Activated naive CD4-positive, alpha-beta T cell treated with anti-CD3 and anti-CD28 coated beads, Interleukin-2, amount 50 U/mL, for 24 hours (primary cell): ENCODE measurements around the gene GALNT10.
A peak's percentile ranks its signal among the peaks of the same experiment; 100 is the strongest.

Experiments used
- H3K27ac Mint-ChIP-seq: one replicate; pipeline ENCODE4 v1.8.0; 2021; ENCODE audit warnings: mild to moderate bottlenecking, mixed read lengths
- H3K27me3 Mint-ChIP-seq: one replicate; pipeline ENCODE4 v1.8.0; 2021; ENCODE audit warnings: mixed read lengths
- H3K36me3 Mint-ChIP-seq: one replicate; pipeline ENCODE4 v1.8.0; 2021; ENCODE audit warnings: mixed read lengths
- H3K4me1 Mint-ChIP-seq: one replicate; pipeline ENCODE4 v1.8.0; 2021; ENCODE audit warnings: mixed read lengths
- H3K4me3 Mint-ChIP-seq: one replicate; pipeline ENCODE4 v1.8.0; 2021; ENCODE audit warnings: mild to moderate bottlenecking, mixed read lengths
- H3K9me3 Mint-ChIP-seq: one replicate; pipeline ENCODE4 v1.8.0; 2021; ENCODE audit warnings: mixed read lengths

Gene GALNT10

DNA sequence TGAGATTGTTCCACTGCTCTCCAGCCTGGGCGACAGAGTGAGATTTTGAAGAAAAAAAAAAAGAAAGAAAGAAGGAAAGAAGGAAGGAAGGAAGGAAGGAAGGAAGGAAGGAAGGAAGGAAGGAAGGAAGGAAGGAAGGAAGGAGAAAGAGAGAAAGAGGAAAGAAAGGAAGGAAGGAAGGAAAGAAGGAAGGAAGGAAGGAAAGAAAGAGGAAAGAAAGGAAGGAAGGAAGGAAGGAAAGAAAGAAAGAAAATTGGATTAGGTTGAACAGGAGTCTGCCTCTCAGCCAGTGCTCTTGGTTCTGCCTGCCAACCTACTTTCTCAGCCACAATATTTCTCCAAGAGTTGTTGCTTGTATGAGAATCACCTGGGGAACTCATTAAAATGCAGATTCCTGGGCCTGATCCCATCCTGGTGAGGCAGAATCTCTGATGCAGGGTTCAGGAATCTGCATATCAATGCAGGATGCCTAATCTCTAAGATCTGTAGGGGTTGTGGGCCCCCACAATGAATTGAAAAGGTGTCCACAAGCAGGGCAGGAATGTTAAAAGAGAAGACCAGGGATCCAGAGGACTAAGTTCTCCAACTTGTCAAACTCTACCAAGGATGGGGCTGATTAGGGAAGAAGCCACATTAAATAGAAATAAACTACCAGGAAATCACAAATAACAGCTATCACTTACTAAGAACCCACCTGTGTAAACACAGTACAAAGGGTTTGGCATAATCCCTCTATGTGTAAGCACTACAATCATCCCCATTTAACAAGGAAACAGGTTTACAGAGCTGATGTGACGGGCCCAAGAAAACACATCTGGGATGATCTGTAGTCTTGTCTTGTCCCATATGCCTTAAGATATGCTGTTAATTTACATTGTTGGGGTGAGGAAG, 23.4 kb upstream of the GALNT10 start:
- Mint-ChIP-seq H3K4me3 (no peak overlapping the region), H3K4me1 (no peaks in the 10 kb centered on the region), H3K9me3 (no peaks in the 10 kb centered on the region), H3K27ac (no peak overlapping the region), H3K27me3 (peaks cover 4% of the 10 kb centered on the region), H3K36me3 (no peaks in the 10 kb centered on the region)

DNA sequence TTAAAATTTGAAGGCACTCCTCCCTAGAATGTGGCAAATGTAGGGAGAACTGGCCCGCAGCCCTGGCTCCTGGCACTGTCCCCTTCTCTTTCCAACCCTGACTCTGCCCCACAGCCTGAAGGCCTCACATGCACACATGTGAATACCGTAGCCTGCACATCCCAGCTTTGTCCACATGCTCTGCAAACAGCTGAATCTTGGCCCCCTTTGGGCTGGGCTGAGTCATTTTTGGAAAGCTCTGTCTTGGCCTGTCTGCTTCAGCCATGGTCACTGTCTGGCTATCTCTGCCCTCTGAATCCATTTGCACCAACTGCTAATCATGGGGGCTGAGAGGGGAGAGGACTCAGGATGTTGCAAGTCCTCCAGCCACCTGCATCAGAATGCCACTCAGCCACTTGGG, 22.1 kb upstream of the GALNT10 start:
- Mint-ChIP-seq H3K27me3 (peaks cover 3% of the 10 kb centered on the region), H3K27ac (no peak overlapping the region), H3K4me1 (no peaks in the 10 kb centered on the region), H3K36me3 (no peaks in the 10 kb centered on the region), H3K4me3 (no peak overlapping the region), H3K9me3 (no peaks in the 10 kb centered on the region)

DNA sequence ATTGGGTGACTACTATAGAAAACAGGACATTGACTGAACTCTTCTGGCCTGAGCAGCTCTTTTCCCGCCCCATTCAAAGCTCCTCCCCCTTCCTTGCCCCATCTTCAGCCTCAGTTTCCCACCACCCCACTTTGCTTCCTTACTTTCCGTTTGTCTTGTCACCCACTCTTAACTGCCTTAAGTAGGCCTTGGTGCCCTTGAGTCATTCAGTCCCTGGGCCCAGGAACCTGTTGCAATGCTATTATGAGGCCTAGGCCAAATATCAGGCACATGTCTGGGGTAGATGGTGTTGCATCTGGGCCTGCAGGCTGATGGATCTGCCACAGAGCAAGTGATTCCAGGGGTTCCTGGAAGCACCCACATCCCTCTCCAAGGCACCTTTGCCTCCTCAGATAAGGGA, 17.7 kb upstream of the GALNT10 start:
- Mint-ChIP-seq H3K27me3 (no peaks in the 10 kb centered on the region), H3K27ac (no peak overlapping the region), H3K9me3 (no peaks in the 10 kb centered on the region), H3K4me1 (no peaks in the 10 kb centered on the region), H3K4me3 (no peak overlapping the region), H3K36me3 (no peaks in the 10 kb centered on the region)

DNA sequence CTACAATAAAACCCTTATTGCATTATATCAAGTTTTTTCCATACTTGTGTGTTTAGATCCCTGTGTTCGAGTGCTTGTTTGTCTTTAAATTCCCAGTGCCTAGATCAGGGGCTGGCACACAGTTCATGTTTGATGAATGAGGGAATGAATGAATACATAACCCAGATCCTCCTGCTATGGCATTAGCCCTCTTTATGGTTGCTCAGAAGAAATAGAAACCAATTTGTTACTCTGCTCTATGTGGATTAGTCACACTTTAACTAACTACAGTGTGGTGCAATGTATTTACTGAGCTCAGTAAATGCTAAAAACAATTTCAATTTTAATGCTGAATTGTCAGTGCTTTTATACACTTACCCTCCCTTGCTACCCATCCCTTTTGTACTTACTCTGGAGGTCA, 16.4 kb upstream of the GALNT10 start:
- Mint-ChIP-seq H3K27me3 (no peaks in the 10 kb centered on the region), H3K36me3 (no peaks in the 10 kb centered on the region), H3K27ac (no peak overlapping the region), H3K4me1 (no peaks in the 10 kb centered on the region), H3K4me3 (no peak overlapping the region), H3K9me3 (no peaks in the 10 kb centered on the region)

DNA sequence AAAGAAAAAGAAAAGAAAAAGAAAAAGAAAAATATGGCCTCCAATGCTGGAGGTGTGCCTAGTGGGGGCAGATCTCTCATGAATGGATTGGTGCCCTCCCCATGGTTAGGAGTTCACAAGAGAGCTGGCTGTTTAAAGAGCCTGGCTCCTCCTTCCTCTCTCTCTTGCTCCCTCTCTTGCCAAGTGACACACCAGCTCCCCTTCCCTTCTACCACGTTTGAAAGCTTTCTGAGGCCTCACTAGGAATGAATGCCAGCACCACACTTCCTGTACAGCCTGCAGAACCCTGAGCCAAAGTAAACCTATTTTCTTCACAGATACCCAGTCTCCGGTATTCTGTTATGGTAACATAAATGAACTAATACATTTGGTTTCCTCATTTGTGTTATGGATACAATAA, 14.4 kb upstream of the GALNT10 start:
- Mint-ChIP-seq H3K27ac (no peak overlapping the region), H3K4me1 (no peaks in the 10 kb centered on the region), H3K9me3 (no peaks in the 10 kb centered on the region), H3K27me3 (no peaks in the 10 kb centered on the region), H3K4me3 (no peak overlapping the region), H3K36me3 (no peaks in the 10 kb centered on the region)

DNA sequence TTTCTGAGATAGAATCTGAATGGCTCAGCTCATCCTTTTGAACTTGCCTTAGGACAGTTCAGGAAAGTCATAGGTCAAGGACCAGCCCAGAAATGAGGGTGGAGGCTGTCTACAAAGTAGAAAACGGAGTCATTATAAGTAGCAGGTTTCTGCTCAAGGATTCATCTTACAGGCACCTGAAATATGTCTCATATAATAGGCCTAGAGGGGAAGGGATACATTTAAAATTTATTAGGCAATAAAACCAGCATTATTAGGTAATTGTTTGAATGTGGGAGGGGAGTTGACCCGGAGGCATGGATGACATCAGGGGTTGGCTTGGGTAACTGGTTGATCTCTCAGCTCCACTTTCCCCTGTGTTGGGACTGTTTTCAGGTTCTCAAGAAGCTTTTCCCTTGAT, 11.9 kb upstream of the GALNT10 start:
- no peaks in the 10 kb centered on the region for H3K9me3 Mint-ChIP-seq
- H3K4me1 Mint-ChIP-seq: no peaks in the 10 kb centered on the region
- no peak overlapping the region for H3K27ac Mint-ChIP-seq
- H3K27me3 Mint-ChIP-seq: no peaks in the 10 kb centered on the region
- H3K36me3 Mint-ChIP-seq: no peaks in the 10 kb centered on the region
- no peak overlapping the region for H3K4me3 Mint-ChIP-seq

DNA sequence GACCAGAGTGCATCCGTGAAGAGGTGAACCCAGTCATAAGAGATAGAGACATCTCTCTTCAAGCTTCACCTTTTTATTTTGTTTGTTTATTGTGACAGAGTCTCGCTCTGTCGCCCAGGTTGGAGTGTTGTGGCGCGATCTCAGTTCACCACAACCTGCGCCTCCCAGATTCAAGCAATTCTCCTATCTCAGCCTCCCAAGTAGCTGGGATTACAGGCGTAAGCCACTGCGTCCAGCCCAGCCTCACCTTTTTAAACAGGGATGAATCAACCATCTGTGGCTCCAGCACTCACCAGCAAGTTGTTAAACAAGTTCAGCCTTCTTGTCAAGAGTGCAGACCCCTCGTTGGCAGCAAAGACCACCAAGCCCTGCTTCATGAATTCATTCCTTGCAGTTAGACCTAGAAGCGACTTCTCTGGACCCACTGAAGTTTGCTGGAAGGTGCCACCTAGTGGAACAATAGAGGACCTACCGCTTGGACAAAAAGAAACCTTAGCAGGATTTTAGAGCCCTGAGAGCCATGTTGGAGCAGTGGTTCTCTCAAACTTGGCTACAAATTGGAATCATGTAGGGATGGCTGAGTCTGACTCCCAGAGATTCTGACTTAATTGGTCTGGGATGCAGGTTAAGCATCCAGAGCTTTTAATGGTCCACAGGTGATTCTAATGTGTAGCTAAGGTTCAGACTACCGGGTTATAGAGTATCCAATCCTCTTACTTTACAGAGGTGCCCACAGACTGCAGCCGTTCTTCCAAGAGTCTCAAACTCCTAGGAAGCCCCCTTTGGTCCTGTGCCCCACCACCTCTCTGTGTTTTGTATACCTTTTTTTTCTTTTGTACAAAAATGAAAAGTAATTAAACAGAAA, 10.5 kb upstream of the GALNT10 start:
- no peaks in the 10 kb centered on the region for H3K9me3 Mint-ChIP-seq
- H3K4me1 Mint-ChIP-seq: no peaks in the 10 kb centered on the region
- H3K27me3 Mint-ChIP-seq: no peaks in the 10 kb centered on the region
- no peak overlapping the region for H3K27ac Mint-ChIP-seq
- no peaks in the 10 kb centered on the region for H3K36me3 Mint-ChIP-seq
- no peak overlapping the region for H3K4me3 Mint-ChIP-seq

DNA sequence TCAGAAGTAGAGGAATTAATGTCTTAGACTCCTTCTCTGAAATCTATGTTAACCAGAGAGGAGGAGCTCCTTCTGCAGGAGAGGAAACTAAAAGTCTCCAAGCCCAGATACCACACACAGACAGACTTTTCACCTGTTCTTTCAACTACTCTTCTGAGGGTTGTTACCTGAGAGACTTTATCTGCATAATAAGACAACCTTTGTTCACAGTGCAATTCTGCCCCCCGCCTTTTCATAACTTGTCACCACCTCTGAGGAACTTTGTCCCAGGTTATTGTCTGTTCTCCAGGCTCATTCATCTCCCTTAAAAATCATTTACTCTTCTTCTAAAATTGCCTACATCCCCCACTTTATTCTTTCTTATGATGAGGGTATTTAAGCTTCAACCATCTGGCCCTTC, 9.4 kb upstream of the GALNT10 start:
- no peaks in the 10 kb centered on the region for H3K4me1 Mint-ChIP-seq
- H3K36me3 Mint-ChIP-seq: no peaks in the 10 kb centered on the region
- H3K27ac Mint-ChIP-seq: no peak overlapping the region
- no peak overlapping the region for H3K4me3 Mint-ChIP-seq
- H3K27me3 Mint-ChIP-seq: no peaks in the 10 kb centered on the region
- H3K9me3 Mint-ChIP-seq: no peaks in the 10 kb centered on the region

DNA sequence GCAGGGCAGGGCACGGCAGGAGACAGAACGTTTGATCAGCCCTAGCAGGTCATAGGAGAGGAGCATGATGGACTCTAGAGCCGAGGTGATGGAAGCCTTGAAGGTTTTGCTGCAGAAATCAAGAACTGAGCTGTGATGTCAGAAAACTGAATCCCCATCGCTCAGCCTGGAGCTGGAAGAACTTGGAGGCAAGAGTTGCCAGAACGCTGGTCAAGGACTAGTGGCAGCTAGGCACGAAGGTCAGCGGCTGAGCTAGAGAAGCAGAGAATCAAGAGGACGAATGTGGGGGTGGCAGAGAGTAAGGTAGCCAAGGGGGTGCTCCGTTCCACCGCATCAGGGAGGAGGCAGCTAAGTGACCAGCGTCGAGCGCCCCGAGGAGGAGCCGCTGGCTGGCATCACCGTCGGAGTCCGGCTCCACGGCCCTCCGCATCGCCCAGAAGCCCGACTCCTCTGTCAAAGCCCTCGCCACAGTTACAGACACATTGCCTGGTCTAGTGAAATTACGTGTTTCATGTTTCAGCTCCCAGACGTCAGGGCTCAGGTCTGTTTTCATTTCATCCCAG, 1.2 kb upstream of the GALNT10 start:
- no peaks in the 10 kb centered on the region for H3K9me3 Mint-ChIP-seq

DNA sequence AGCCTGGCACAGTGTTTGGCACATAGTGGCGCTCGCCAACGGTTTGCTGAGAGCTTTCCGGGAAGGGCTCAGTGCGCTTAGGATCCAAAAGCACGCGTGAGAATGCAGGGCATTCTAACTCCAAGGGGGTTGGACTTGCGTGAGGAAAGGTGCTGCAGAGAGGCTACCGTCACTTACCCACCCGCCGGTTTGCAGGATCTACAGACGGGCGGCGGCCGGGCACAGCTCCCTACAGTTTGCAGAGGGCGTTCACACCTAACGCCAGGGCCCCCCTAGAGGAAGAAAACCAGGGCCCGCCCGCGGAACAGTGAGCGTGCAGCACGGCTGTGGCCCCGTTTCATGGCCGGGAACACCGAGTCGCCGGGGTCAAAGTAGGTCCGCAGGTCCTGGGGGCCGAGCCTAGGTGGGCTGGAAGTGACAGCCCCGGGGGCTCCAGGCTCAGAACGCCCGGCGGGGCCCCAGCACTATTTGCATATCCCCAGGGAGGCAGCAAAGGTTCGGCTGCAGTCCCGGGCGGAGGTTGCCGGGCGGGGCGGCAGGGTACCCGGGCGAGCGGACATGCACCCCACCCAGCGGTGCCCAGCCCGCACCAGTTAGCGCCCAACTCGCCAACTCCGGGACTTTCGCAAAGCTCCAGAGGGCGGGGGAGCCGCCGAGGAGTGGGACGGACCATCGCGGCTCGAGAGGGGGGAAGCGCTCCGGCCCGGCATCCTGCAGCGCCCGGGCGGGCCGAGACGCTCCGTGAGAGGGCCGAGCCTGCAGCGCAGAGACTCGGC, 526 bp upstream of the GALNT10 start:
- H3K4me1 Mint-ChIP-seq: peaks cover 36% of the 10 kb centered on the region
- peak overlapping the region; percentile 80 for H3K27ac Mint-ChIP-seq
- peak overlapping the region; percentile 86 for H3K4me3 Mint-ChIP-seq
- no peaks in the 10 kb centered on the region for H3K27me3 Mint-ChIP-seq
- no peaks in the 10 kb centered on the region for H3K36me3 Mint-ChIP-seq
- H3K9me3 Mint-ChIP-seq: no peaks in the 10 kb centered on the region

More for the DNA sequence above, 1.2 kb upstream of the GALNT10 start:
- Mint-ChIP-seq H3K27ac (peak overlapping the region; percentile 80), H3K4me1 (peaks cover 32% of the 10 kb centered on the region), H3K36me3 (no peaks in the 10 kb centered on the region), H3K27me3 (no peaks in the 10 kb centered on the region), H3K4me3 (peak overlapping the region; percentile 86)

DNA sequence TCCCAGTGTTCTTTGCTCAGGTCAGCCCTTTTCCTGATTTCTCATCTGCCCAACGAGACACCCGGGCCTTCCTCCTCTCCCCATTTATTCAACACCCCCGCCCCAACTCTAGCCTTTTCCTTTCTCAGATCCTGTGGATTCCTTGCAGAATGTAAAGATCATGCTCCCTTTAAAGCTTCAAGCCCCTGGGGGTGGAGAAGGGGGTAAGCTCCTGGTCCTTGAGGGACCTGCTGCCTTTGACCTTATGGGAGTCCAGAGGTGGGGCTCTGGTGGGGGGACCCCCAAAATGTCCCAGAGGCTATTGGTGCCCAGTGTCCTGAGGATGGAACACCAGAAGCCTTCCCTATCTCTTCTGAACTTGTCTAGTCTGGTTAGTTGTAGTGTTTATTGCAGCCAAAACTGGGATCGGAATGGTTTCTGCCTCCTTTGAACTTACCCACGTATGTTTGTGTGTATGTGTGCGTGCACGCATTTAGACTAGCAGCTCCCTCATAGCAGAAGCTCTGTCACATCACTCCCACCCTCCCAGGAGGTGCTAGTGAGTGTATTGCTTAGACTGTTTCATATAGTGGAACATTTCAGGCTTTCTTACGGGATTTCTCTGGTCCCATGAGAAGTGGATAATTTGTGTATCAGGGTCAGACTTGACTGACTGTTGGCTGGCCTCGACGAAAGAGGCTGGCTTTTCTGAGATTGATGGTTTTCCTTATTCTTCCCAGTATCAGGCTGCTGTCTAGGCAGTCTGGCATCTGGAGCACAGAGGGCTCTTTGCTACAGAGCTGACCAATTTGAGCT, 1.1 kb downstream of the GALNT10 start:
- peaks cover 40% of the 10 kb centered on the region for H3K4me1 Mint-ChIP-seq
- H3K4me3 Mint-ChIP-seq: peak overlapping the region; percentile 88
- peaks cover 5% of the 10 kb centered on the region for H3K36me3 Mint-ChIP-seq
- H3K27me3 Mint-ChIP-seq: no peaks in the 10 kb centered on the region
- H3K27ac Mint-ChIP-seq: peak overlapping the region; percentile 86
- no peaks in the 10 kb centered on the region for H3K9me3 Mint-ChIP-seq

DNA sequence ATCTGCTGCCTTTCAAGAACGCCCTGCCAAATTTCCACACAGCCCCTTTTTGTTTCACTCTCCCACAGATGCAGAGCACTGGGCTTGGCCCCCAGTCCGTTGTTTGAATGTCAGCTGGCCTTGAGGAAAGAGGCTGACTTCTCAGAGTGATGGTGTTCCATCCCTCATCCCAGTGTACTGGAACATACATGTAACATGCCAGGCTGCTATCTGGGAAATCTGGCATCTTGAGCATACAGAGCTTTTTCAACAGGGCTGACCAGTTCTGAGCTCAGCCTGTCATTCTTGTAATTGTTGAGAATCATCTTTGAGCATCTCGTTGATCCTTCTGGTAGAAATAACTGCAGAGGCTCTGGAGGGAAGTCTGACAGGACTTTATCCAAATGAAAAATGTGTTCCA, 2.8 kb downstream of the GALNT10 start:
- Mint-ChIP-seq H3K9me3 (no peaks in the 10 kb centered on the region), H3K27me3 (no peaks in the 10 kb centered on the region), H3K4me1 (peaks cover 56% of the 10 kb centered on the region), H3K4me3 (no peak overlapping the region), H3K27ac (no peak overlapping the region), H3K36me3 (peaks cover 7% of the 10 kb centered on the region)

DNA sequence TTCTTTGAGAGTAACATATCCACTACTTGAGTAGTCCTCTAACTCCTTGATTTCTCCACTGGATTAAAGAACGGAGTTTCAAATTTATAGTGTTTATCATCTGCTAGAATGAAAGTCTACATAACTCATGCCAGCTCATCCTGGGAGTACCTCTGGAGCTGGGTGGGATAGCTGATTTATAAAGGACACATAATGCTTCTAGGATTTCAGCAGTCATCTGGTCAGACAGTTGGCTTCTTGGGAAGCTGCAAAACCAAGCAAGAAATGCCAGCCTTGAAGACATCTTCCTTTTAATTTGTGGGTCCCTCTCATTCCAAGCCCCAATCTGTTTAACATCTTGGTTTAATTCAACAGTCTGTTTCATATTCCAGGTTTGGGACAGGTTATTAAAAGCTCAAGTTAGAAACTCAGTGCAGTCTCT, 3.2 kb downstream of the GALNT10 start:
- no peaks in the 10 kb centered on the region for H3K27me3 Mint-ChIP-seq
- H3K9me3 Mint-ChIP-seq: no peaks in the 10 kb centered on the region
- H3K4me1 Mint-ChIP-seq: peaks cover 60% of the 10 kb centered on the region
- H3K36me3 Mint-ChIP-seq: peaks cover 8% of the 10 kb centered on the region
- no peak overlapping the region for H3K27ac Mint-ChIP-seq
- no peak overlapping the region for H3K4me3 Mint-ChIP-seq

DNA sequence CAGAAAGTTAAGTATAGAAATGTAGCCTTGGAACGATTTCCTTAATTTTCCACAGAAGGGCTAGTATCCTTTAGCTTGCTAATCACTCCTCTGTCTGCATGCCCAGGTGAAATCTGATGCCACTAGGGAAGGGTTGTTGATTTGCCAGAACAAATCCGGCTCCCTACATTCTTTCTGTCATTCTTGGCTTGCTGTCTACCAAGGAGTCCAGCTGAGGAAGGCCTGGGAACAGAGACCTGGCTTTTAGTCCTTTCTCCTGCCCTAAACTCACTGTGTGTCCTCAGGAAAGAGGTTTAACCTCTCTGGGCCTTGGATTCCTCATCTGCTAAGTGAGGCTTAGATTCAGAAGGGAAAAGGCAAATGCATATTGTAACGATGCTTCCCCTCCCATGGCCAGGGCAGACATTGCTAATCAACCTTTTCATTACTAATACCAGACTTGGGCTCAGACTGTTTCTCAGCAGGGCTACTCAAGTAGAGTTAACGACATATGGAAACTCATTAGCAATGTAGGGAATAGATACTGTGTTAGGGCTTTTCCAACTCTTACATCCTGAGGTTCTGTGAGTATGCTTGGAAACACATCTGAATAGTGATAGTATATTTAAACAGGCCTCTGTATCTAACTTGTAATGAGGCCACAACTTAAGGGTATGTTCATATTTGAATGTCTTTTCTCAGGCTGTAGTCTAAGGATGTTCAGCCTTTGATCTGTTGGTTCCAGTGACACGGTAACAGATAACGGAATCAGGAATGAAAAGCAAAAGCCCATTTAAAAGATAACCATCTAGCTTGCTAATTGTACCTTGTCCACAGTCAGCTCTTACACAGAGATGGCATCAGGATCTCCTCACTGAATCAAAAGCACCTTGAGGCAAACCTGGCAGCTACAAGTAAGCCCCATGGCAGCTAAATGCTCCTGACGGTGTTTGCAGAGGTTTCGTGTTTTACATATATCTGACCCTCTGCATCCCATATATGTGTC, 4.1 kb downstream of the GALNT10 start:
- Mint-ChIP-seq H3K4me3 (no peak overlapping the region), H3K27me3 (no peaks in the 10 kb centered on the region), H3K27ac (no peak overlapping the region), H3K36me3 (peaks cover 8% of the 10 kb centered on the region), H3K4me1 (peaks cover 60% of the 10 kb centered on the region), H3K9me3 (no peaks in the 10 kb centered on the region)
